Measurements from ENCODE around the gene ZCWPW1.

Gene ZCWPW1

DNA sequence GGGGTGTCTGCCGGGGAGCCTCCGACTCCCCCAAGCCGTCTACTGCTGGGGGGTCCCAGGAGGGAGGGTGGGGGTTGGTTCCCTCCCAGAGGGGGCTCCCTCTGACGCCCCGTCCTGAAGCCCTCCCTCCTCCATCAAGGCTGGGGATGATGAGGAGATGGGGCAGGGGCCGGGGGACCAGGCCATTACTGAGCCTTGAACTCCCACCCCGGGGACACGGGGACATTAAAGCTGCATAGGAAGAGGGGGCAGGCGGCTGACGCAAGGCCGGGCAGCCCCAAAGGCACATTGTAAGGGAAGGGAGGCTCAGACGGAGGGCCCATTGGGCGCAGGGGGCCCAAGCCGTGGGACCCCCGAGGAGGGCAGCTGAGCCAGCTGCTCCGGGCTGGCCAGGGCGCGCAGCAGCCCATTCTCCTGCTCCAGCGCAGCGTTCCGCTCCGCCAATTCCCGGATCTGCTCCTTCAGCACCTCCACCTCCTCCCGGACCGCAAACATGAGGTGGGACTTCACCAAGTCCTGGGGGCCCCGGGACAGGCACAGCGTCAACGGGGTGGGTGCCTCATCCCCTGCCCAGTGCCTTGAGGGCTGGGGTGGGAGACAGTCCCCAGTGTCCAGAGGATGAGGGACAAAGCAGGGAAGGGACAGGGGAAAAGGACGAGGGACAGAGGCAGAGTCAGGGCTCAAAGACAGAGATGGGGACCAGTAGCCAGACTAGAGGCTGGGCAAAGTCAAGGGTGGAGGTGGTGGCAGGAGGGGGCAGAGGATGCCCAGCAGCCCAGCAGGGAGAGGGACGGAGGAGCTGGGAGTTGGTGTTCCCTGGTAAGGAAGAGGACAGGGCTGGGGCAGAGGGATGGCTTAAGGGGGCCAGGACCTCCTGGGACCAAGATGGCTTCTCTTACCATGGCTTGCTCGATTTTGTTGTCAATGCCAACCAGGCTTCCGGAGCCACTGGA lies 38.4 kb upstream of the ZCWPW1 start:
- no peak for DNase-seq (ENCODE audit: low read depth)
- H3K4me3 ChIP-seq (ENCODE audit: low read depth, low read length), result no peak overlapping the region
- TF ChIP-seq, protein P1, sequence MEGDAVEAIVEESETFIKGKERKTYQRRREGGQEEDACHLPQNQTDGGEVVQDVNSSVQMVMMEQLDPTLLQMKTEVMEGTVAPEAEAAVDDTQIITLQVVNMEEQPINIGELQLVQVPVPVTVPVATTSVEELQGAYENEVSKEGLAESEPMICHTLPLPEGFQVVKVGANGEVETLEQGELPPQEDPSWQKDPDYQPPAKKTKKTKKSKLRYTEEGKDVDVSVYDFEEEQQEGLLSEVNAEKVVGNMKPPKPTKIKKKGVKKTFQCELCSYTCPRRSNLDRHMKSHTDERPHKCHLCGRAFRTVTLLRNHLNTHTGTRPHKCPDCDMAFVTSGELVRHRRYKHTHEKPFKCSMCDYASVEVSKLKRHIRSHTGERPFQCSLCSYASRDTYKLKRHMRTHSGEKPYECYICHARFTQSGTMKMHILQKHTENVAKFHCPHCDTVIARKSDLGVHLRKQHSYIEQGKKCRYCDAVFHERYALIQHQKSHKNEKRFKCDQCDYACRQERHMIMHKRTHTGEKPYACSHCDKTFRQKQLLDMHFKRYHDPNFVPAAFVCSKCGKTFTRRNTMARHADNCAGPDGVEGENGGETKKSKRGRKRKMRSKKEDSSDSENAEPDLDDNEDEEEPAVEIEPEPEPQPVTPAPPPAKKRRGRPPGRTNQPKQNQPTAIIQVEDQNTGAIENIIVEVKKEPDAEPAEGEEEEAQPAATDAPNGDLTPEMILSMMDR (conservative IDR thresholded peaks at IDR 0.05; ENCODE audit: low read depth, low read length), result no peak

DNA sequence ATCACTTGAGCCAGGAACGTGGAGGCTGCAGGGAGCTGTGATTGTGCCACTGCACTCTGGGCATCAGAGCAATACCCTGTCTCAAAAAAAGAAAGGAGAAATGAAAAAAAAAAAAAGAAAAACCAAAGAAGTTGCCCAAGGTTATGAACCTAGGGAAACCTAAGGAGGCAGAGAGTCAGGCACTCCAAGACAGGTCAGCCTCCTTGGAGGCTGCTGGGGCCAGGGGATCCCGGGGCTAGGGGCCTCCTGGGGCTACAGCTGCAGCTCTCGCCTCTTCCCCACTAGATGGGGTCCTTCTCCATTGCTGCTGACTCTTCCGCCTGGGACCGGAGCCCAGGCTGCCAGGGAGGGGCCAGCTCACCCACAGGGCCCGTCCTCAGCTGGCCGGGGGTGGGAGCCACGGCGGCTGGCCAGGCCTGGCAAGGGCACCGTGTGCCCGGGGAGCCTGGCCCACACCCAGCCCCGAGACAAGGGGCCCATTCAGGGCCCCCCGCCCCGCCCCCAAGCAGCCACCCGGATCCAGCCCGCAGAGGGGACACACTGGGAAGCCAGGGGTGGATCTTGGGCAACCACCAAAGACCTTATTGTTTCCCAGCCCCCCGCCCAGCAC lies 37.3 kb upstream of the ZCWPW1 start:
- H3K4me3 ChIP-seq (ENCODE audit: low read depth, low read length), result no peak overlapping the region
- TF ChIP-seq, protein P1 (conservative IDR thresholded peaks at IDR 0.05; ENCODE audit: low read depth, low read length), result peak; percentile 77
- DNase-seq (ENCODE audit: low read depth), result peak; percentile 74

DNA sequence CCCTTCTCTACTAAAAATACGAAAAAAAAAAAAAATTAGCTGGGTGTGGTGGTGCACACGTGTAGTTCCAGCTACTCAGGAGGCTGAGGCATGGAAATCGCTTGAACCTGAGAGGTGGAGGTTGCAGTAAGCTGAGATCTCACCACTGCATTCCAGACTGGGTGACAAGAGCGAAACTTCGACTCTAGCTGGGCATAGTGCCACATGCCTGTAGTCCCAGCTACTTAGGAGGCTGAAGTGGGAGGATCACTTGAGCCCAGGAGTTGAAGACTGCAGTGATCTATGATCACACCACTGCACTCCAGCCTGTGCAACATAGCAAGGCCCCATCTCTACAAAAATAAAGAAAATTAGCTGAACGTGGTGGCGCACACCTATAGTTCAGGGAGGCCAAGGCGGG lies 36.8 kb upstream of the ZCWPW1 start:
- no peak for DNase-seq (ENCODE audit: low read depth)

DNA sequence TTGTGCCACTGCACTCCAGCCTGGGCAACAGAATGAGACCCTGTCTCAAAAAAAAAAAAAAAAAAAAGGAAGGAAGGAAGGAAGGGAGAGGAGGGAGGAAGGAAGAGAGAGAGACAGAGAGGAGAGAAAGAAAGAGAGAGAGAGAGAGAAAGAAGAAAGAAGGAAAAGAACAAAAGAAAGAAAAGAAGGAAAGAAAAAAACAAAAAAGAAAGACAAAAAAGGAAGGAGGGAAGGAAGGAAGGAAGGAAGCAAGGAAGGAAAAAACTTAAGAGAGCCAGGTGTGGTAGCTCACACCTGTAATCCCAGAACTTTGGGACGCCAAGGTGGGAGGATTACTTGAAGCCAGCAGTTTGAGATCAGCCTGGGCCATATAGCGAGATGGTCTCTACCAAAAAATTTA lies 36.3 kb upstream of the ZCWPW1 start:
- no peak overlapping the region for H3K4me3 ChIP-seq (ENCODE audit: low read depth, low read length)
- no peak for DNase-seq (ENCODE audit: low read depth)
- TF ChIP-seq, protein P1 (conservative IDR thresholded peaks at IDR 0.05; ENCODE audit: low read depth, low read length), result no peak

More for the DNA sequence above, 36.8 kb upstream of the ZCWPW1 start:
- TF ChIP-seq, protein P1 (conservative IDR thresholded peaks at IDR 0.05; ENCODE audit: low read depth, low read length), result no peak
- no peak overlapping the region for H3K4me3 ChIP-seq (ENCODE audit: low read depth, low read length)

DNA sequence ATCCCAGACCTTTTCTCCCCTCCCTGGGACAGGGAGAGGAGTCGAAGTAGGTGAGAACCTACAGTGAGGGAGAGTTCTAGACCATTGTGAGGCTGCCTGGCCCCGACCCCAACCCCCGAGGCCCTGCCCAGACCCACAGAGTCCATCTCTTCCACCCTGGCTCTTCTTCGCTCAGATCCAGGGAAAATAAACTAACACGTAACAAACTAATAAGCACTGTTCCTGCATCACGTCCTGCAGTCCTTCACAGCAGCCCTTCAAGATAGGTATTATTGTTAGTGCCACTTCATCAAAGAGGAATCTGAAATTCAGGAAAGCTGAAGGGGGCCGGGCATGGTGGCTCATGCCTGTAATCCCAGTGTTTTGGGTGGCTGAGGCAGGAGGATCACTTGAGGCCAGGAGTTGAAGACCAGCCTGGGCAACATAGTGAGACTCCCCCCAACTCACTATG lies 35.7 kb upstream of the ZCWPW1 start, which contains the start of gene SPACDR:
Gene SPACDR, minus strand, starts transcription at position 51 of the 451 bp plus-strand sequence. CDS start 235 bp downstream, outside the sequence.
- no peak for DNase-seq (ENCODE audit: low read depth)
- TF ChIP-seq, protein P1 (conservative IDR thresholded peaks at IDR 0.05; ENCODE audit: low read depth, low read length), result no peak
- H3K4me3 ChIP-seq (ENCODE audit: low read depth, low read length), result no peak within 1 kb of the TSS

DNA sequence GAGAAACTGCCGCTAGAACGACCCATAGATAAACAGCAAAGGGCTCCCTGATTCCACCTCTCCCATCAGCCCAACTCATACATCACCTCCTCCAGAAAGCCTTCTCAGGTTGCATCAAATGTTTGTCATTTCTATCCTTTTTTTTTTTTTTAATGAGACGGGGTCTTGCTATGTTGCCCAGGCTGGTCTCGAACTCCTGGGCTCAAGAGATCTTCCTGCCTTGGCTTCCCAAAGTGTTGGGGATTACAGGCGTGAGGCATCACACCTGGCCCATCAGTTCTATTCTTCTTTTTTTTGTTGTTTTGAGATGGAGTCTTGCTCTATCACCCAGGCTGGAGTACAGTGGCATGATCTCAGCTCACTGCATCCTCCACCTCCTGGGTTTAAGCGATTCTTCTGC lies 28.5 kb upstream of the ZCWPW1 start:
- TF ChIP-seq, protein P1 (conservative IDR thresholded peaks at IDR 0.05; ENCODE audit: low read depth, low read length), result no peak
- no peak for DNase-seq (ENCODE audit: low read depth)
- no peak overlapping the region for H3K4me3 ChIP-seq (ENCODE audit: low read depth, low read length)
